ENCODE measurements around the gene TGM5. TPM values are rescaled to one million over a fixed set of nuclear protein-coding genes. Genes with fewer than 3 reads are reported as not detected.

Gene TGM5
- total RNA-seq, 1 donor from 2014 or later, result not detected

DNA sequence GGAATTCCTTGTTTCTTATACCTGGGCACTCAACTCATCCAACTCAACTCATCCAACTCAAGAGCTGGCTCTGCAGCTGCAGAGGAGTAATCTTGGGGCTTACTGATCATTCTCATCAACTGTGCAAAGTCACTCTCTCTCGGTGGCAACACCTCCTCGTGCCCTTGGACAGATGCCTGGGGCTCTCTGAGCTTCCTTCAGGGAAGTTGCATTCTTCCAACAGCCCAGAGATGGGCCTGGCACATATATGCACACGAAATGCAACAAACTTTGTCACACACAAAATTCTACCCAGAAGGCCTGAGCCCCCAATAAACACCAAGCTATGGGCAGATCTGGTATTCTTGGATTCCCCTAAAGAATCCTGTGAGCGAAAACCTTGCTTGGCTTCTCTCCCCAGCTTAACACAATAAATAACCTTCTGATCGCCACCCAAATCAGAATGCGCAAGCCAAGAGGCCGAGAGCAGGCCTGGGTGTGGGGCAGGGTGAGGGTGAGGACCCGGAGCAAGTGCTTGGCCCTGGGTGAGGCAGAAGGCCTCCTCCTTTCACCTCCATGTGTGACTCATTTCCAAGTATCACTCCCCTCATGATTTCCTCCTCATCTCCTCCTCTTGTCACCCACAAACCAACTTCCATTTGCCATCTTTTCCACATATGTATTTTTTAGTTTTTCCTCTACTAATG lies 15.4 kb downstream of the TGM5 start:
- no peak overlapping the region for H3K4me3 Mint-ChIP-seq

DNA sequence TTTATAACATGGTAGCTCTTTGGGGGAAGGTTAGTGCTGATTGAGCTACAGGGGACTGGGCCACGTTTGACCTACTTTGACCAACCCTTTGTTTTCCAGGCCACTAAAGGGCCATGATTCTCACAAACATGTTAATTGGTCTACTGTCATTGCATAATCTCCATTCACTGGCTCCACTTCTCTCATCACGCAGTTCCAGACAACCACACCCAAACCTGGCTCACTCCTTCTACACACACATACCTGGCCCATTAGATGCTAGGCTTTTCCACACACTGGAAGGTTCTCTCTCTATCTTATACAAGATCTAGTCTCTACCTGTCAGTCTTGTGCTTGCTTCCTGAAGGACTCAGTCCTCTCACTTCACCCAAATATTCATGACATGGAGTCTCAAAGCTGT lies 15.9 kb downstream of the TGM5 start:
- Mint-ChIP-seq H3K4me3 (no peak overlapping the region), H3K4me1 (ENCODE audit: low read depth) (peaks cover 60% of the 10 kb centered on the region), H3K27me3 (ENCODE audit: insufficient read depth) (no peaks in the 10 kb centered on the region), H3K27ac (peak overlapping the region; percentile 52), H3K36me3 (ENCODE audit: low read depth) (peaks cover 3% of the 10 kb centered on the region), H3K9me3 (no peaks in the 10 kb centered on the region)
- intact Hi-C loops (cut with micrococcal nuclease), result no loop called here
- DNase-seq (ENCODE audit: low spot score), result no peak

More for the DNA sequence above, 15.4 kb downstream of the TGM5 start:
- Mint-ChIP-seq H3K27me3 (ENCODE audit: insufficient read depth) (no peaks in the 10 kb centered on the region), H3K36me3 (ENCODE audit: low read depth) (peaks cover 3% of the 10 kb centered on the region), H3K27ac (peak overlapping the region; percentile 93), H3K4me1 (ENCODE audit: low read depth) (peaks cover 58% of the 10 kb centered on the region), H3K9me3 (no peaks in the 10 kb centered on the region)
- DNase-seq (ENCODE audit: low spot score), result no peak
- intact Hi-C loops (cut with micrococcal nuclease), result no loop called here

DNA sequence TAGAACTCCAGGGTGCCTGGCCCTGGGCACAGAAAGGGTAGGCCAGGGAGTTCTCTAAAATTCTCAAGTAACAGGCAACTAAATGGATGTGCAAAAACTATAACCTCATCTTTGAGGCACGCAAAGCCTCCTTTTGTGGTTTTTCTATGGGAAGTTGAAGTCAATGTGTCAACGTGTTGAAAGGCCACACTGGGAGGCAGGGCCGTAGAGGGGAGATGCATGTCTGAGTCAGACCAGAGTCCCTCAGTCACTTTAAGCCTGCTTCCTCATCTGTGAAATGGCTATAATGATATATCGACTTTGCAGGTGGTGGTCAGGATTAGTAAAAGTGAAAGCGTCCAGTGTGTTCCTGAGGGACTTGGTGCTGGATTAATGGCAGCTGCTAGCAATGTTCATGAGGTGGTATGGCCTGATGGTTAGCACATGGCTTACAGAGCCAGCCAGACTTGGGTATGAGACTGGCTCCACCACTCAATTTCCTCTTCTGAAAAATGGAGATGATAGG lies 17.0 kb downstream of the TGM5 start:
- H3K4me3 Mint-ChIP-seq, result peak overlapping the region; percentile 32
- no peaks in the 10 kb centered on the region for H3K27me3 Mint-ChIP-seq (ENCODE audit: insufficient read depth)
- no peak for DNase-seq (ENCODE audit: low spot score)
- no peaks in the 10 kb centered on the region for H3K9me3 Mint-ChIP-seq
- intact Hi-C loops (cut with micrococcal nuclease), result no loop called here
- H3K36me3 Mint-ChIP-seq (ENCODE audit: low read depth), result peaks cover 3% of the 10 kb centered on the region
- peak overlapping the region; percentile 69 for H3K27ac Mint-ChIP-seq
- H3K4me1 Mint-ChIP-seq (ENCODE audit: low read depth), result peaks cover 60% of the 10 kb centered on the region

DNA sequence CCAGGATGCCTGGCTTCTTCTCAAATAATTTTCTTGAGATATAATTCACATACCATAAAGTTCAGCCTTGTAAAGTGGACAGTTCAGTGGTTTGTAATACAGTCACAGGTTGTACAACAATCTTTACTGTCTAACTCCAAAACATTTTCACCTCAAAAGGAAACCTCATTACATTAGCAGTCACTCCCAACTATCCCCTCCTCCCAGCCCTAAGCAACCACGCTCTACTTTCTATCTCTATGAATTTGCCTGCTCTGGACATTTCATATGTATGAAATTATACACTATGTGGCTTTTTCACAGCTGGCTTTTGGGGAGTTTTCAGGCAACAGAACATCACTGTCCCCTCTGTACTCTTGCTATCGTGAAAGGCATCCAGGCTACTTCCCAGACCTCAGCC lies 17.5 kb downstream of the TGM5 start:
- H3K9me3 Mint-ChIP-seq, result no peaks in the 10 kb centered on the region
- peak overlapping the region; percentile 69 for H3K27ac Mint-ChIP-seq
- peaks cover 3% of the 10 kb centered on the region for H3K36me3 Mint-ChIP-seq (ENCODE audit: low read depth)
- intact Hi-C loops (cut with micrococcal nuclease), result no loop called here
- peaks cover 55% of the 10 kb centered on the region for H3K4me1 Mint-ChIP-seq (ENCODE audit: low read depth)
- no peak for DNase-seq (ENCODE audit: low spot score)
- H3K27me3 Mint-ChIP-seq (ENCODE audit: insufficient read depth), result peaks cover 3% of the 10 kb centered on the region
- H3K4me3 Mint-ChIP-seq, result peak overlapping the region; percentile 32

DNA sequence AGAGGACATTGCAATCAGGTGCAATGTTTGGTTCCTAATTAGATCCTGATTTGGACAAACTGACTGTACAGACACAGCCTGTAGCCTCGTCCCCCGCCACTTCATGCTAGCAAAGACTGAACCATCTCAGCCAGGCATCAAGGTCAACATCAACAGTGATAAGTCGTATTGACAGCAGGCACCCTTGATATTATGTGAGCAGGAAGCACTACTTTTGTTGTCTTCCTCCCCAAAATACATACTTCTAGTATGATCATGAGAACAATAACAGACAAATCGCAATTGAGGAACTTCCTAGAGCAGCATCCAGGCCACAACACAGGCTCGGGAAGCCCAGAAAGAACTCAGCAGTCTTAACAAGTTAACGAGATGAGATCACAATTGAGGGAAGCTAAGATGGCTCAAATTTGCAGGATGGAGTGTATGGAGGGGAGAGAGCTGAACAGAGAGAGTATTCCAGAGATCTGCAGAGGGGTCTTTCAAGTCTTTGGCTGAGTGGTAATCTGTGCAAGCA lies 20.4 kb downstream of the TGM5 start:
- Mint-ChIP-seq H3K4me1 (ENCODE audit: low read depth) (peaks cover 29% of the 10 kb centered on the region), H3K27ac (no peak overlapping the region), H3K9me3 (no peaks in the 10 kb centered on the region), H3K27me3 (ENCODE audit: insufficient read depth) (peaks cover 3% of the 10 kb centered on the region), H3K36me3 (ENCODE audit: low read depth) (no peaks in the 10 kb centered on the region), H3K4me3 (no peak overlapping the region)
- intact Hi-C loops (cut with micrococcal nuclease), result no loop called here
- no peak for DNase-seq (ENCODE audit: low spot score)

DNA sequence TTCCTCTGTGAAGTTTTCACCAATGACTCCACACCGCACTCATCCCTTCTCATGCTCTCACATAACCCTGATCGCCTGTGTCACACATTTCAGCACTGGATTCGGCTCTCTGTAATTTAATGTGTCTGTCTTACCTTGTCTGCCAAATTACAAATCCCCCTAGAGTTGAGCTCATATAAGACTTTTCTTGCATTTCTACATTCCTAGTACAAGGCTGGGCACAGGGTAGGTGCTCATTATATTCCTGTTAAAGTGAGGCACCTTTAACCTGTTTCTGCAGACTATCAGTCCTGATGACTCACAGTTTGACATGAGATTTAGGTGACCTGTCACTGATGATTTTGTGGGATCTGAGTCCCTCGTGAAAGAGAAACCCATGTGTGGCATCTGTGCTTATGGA lies 22.6 kb downstream of the TGM5 start:
- Mint-ChIP-seq H3K36me3 (ENCODE audit: low read depth) (no peaks in the 10 kb centered on the region), H3K4me1 (ENCODE audit: low read depth) (peaks cover 21% of the 10 kb centered on the region), H3K27me3 (ENCODE audit: insufficient read depth) (peaks cover 3% of the 10 kb centered on the region), H3K4me3 (no peak overlapping the region), H3K9me3 (no peaks in the 10 kb centered on the region), H3K27ac (no peak overlapping the region)
- no peak for DNase-seq (ENCODE audit: low spot score)
- intact Hi-C loops (cut with micrococcal nuclease), result no loop called here

DNA sequence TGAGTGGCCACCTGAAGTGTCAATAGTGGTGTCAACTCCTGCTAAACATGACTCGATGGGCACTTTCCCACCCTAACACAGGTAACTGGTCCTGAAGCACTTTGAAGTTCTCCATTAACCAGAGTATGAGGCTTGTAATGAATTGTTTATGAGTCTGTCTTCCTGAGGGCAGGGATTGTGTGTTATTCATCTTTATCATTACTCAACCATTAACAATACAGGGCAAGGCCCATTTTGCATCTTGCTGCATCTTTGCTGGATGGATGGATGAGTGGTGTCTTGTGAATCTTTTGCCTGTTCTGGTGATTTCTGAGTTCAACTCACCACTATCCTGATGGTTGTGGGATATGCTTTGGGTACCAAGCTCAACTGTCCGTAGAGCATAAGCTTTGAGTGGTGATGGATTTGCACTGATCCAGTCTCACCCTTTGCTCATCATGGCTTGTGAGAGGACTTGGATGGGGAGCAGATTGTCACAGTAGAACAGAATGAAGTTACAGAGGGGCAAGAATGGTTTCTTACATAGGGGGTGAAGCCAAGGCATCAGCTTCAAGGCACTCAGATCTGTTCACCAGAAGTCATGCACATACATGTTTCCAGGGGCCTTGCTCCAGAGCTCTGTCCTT lies 23.6 kb downstream of the TGM5 start:
- Mint-ChIP-seq H3K9me3 (no peaks in the 10 kb centered on the region), H3K27ac (no peak overlapping the region), H3K4me3 (no peak overlapping the region), H3K36me3 (ENCODE audit: low read depth) (no peaks in the 10 kb centered on the region), H3K27me3 (ENCODE audit: insufficient read depth) (peaks cover 3% of the 10 kb centered on the region), H3K4me1 (ENCODE audit: low read depth) (peaks cover 22% of the 10 kb centered on the region)
- DNase-seq (ENCODE audit: low spot score), result no peak
- intact Hi-C loops (cut with micrococcal nuclease), result no loop called here

DNA sequence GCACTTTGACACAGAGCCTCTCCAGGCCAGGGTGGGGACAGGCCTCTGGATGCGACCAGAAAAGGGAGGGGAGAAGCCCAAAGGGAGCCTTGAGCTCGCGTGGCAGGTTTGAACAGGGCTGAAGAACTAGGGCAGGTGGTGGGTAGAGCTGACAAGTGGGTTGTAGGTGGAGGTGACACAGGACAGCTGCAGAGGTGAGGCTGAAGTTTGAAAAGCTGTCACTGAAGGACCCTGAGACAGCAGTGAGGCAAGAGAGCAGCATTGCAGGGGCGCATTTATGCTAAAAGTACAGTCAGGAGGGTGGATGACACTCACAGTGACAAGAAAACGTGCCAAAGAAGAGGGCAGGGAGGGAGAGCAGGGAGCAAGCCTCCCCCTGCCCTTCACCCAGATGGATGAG lies 24.1 kb downstream of the TGM5 start:
- Mint-ChIP-seq H3K4me3 (no peak overlapping the region), H3K9me3 (no peaks in the 10 kb centered on the region), H3K36me3 (ENCODE audit: low read depth) (no peaks in the 10 kb centered on the region), H3K27ac (no peak overlapping the region), H3K27me3 (ENCODE audit: insufficient read depth) (peaks cover 3% of the 10 kb centered on the region), H3K4me1 (ENCODE audit: low read depth) (peaks cover 22% of the 10 kb centered on the region)
- intact Hi-C loops (cut with micrococcal nuclease), result no loop called here
- no peak for DNase-seq (ENCODE audit: low spot score)

DNA sequence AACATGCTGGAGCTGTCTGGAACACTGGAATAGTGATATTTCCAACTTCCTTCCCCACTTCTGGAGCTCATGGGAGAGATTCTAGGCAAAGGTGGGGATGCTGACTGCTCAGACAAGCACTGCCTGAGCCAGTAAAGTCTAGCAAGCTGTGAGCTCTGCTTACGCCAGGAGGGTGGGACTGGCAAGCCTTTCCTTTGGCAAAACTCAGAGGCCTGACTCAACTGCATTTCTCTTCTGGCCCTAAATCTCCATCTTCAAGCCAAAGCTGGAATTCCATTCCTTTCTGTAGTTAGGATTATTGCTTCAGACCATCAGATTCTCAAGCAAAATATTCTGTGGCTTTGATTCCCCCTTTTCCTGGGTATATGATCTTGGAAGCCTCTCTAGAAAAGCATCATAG lies 25.6 kb downstream of the TGM5 start:
- no peak for DNase-seq (ENCODE audit: low spot score)
- Mint-ChIP-seq H3K27ac (no peak overlapping the region), H3K27me3 (ENCODE audit: insufficient read depth) (peaks cover 3% of the 10 kb centered on the region), H3K4me3 (no peak overlapping the region), H3K4me1 (ENCODE audit: low read depth) (peaks cover 17% of the 10 kb centered on the region), H3K36me3 (ENCODE audit: low read depth) (no peaks in the 10 kb centered on the region), H3K9me3 (no peaks in the 10 kb centered on the region)
- intact Hi-C loops (cut with micrococcal nuclease), result no loop called here

DNA sequence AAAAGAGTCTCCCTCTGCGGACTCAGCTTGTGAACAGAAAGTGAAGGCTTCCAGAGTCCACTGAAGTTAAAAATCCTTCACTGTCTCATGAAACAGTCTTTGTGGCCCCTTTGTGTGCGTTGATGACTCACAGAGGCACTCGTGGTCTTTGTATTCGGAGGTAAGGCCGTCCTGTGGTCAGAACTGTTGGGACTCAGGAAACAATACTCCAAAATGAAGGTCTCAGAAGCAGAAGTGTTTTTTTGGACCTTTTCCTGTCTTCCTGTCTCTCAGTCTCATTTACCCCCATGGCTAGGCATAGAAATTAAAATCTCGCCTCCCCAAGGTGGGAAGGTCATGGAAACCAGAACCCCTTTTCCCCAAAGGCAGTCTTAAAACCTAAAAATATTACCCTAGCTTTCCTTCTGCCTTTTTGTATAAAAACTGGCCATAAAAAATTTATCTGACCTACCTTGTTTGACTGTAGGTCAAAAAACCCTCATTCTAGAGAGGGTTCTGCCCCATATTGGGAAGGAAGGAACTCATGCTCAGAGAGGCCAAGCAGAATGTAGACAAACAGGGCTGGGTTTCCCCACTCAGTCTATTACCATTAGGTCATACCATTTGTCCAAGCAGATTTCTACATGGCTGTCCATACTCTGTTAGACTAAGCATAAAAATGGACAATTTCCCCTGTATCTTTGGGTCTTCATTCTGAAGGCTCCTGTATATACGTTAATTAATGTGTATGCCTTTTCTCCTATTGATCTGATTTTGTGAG lies 26.8 kb downstream of the TGM5 start:
- Mint-ChIP-seq H3K4me1 (ENCODE audit: low read depth) (peaks cover 17% of the 10 kb centered on the region), H3K9me3 (no peaks in the 10 kb centered on the region), H3K27me3 (ENCODE audit: insufficient read depth) (peaks cover 3% of the 10 kb centered on the region), H3K4me3 (no peak overlapping the region), H3K36me3 (ENCODE audit: low read depth) (no peaks in the 10 kb centered on the region), H3K27ac (peak overlapping the region; percentile 25)
- intact Hi-C loops (cut with micrococcal nuclease), result no loop called here
- DNase-seq (ENCODE audit: low spot score), result no peak

DNA sequence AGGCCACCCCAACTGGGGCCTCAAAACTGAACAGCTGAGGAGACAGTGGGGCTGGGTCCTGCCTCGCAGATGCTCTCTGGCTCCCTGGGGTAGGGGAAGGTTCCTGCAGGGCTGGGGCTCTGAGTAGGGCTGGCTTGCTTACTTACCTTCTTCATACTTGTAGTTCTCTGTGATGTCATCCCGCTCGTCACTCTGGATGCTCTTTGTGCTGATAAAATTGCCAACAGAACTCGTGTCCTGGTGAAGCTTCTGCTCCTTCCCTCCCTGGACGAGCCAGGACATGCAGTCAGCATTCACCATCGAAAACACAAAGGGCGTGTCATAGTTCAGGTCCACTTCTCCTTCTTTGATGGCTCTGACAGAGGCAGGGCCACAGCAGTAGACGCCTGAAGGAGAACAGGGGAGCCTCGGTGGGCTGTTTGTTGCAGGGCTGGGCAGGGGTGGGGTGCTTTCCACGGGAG lies 28.0 kb downstream of the TGM5 start:
- no peaks in the 10 kb centered on the region for H3K9me3 Mint-ChIP-seq
- intact Hi-C loops (cut with micrococcal nuclease), result no loop called here
- no peaks in the 10 kb centered on the region for H3K27me3 Mint-ChIP-seq (ENCODE audit: insufficient read depth)
- peaks cover 17% of the 10 kb centered on the region for H3K4me1 Mint-ChIP-seq (ENCODE audit: low read depth)
- no peaks in the 10 kb centered on the region for H3K36me3 Mint-ChIP-seq (ENCODE audit: low read depth)
- no peak for DNase-seq (ENCODE audit: low spot score)
- no peak overlapping the region for H3K4me3 Mint-ChIP-seq
- no peak overlapping the region for H3K27ac Mint-ChIP-seq

DNA sequence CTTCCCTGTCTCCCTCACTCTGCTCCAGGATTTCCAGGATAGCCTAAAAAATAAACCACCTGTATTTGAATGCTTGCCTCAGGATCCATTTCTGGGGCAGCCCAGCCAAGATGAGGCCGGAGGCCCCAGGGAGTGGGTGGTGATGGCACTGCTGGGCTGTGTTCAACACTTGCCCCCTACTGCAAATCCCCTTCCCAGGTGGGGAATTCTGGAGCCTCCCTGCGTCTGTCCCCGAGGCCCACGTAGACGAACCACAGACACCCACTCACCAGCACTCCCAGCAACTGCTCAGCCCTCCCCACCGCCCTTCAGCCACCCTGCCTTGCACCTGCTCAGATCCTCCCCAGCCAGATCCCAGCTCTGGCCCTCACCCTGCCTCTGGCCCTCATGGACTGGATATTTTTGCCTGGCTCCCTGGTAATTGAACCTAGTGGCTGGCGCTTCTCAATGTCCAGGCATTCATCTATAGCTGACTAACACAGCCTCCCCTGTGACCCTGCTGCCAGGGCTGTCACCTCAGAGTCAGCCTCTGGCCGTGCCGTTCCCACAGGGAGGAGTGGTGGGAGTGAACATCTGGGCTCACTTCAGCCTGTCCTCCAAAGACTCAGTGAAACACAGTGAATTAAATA lies 28.8 kb downstream of the TGM5 start:
- Mint-ChIP-seq H3K27ac (peak overlapping the region; percentile 18), H3K36me3 (ENCODE audit: low read depth) (no peaks in the 10 kb centered on the region), H3K4me3 (no peak overlapping the region)

More for the DNA sequence above, 28.8 kb downstream of the TGM5 start:
- no peak for DNase-seq (ENCODE audit: low spot score)
- intact Hi-C loops (cut with micrococcal nuclease), result no loop called here
- Mint-ChIP-seq H3K27me3 (ENCODE audit: insufficient read depth) (no peaks in the 10 kb centered on the region), H3K9me3 (no peaks in the 10 kb centered on the region), H3K4me1 (ENCODE audit: low read depth) (peaks cover 17% of the 10 kb centered on the region)

All from activated T-helper 1 cell treated with anti-CD3 and anti-CD28 coated beads, Interleukin-12 subunit alpha, Interleukin-12 subunit beta, Interleukin-2, Interleukin-4 antibody, amounts not matched to agents 30 ng/mL and 10 ng/mL and 1 ng/mL, durations not matched to agents 14 hours and 24 hours and 36 hours (primary cell).